Measurements from ENCODE around the gene KCNJ6. TPM values are rescaled to one million over a fixed set of nuclear protein-coding genes. Genes with fewer than 3 reads are reported as not detected.
A peak's percentile ranks its signal among the peaks of the same experiment; 100 is the strongest.

The KCNJ6 gene
- total RNA-seq, 1 experiment from 2014 or later = not detected

DNA sequence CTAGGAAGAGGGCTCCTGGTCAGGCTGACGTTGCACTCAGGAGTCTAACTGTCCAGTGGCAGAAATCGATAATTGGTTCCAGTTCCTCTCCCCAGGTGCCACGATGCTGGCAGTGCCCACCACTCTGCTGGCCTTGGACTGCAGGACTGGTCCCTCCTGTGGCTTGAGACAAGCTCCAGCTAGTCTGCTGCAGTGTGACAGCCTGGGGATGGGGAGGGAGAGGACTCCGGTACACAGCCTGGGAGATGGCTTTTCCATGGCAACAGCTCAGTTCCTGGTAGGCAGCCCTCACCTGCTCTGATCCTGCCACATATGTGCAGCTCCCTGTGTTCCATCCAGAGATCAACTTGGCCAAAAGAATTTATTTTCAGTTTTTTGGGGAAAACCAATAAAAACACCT, 239.3 kb downstream of the KCNJ6 start (continued):
- no peak for TF ChIP-seq REST (IDR thresholded peaks at IDR 0.05; ENCODE audit: low read depth)

- POLR2A ChIA-PET = no interaction called here
- intact Hi-C loops (cut with micrococcal nuclease) = no loop called here
Measured at GRCh38 chr21:37675202-37675801, 241.0 kb downstream of the KCNJ6 start.

More at GRCh38 chr21:37675202-37675801, 241.0 kb downstream of the KCNJ6 start:
- TF ChIP-seq CTCF (IDR thresholded peaks at IDR 0.05 in 2 of 3, conservative IDR thresholded peaks at IDR 0.05 in 1 of 3; ENCODE audit: borderline replicate concordance in 1 of 3, insufficient read depth in 1 of 3, low read depth in 2 of 3, low read length in 2 of 3) (peak; percentile 48 to 96 (median 95); a peak in 5 of 6 replicates), ZNF274 (IDR thresholded peaks at IDR 0.05; ENCODE audit: low read depth, low read length) (no peak), SRF (IDR thresholded peaks at IDR 0.05; ENCODE audit: low read depth) (no peak), RAD21 (IDR thresholded peaks at IDR 0.05; ENCODE audit: low read depth) (peak; percentile 51)
- TF ChIP-seq, protein P1, sequence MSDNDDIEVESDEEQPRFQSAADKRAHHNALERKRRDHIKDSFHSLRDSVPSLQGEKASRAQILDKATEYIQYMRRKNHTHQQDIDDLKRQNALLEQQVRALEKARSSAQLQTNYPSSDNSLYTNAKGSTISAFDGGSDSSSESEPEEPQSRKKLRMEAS (IDR thresholded peaks at IDR 0.05) = no peak
- ATAC-seq = peak; percentile 96
- ChIA-PET CTCF (interaction anchor here (0.9 to 1.8 kb wide), 12 partner anchors 12 to 805 kb away, joined by 3 to 9 read pairs (median 4); no protein-coding TSS in a partner anchor), RAD21 (ENCODE audit: low non-redundant PET in 1 of 2, low total read pairs in 2 of 2, uncharacterized antibody in 2 of 2, unreplicated experiment in 2 of 2) (no interaction called here)
- no TSS peak for BruUV-seq (replicated peaks)
- DNase-seq (ENCODE audit: low read depth, low spot score) = peak; percentile 27
- peak overlapping the region; percentile 26 for H2AFZ ChIP-seq (ENCODE audit: low read depth, low read length, poor library complexity, severe bottlenecking)
- no peaks in the 10 kb centered on the region for H3K36me3 ChIP-seq (ENCODE audit: control insufficient read depth in 1 of 2, insufficient read depth in 2 of 2, low read length in 2 of 2)
- H3K4me3 ChIP-seq (replicated peaks in 1 of 2; ENCODE audit: low read depth in 1 of 2, low read length in 2 of 2) = no peak overlapping the region
- H3K9me2 ChIP-seq (ENCODE audit: insufficient read depth) = no peaks in the 10 kb centered on the region
- no peak overlapping the region for H3K9ac ChIP-seq (ENCODE audit: low read length)
- H3K79me2 ChIP-seq (ENCODE audit: insufficient read depth, low read length) = no peaks in the 10 kb centered on the region
- H3K27ac ChIP-seq (ENCODE audit: low read depth, low read length) = no peak overlapping the region
- peaks cover 0 to 8% of the 10 kb centered on the region in 2 experiments; a peak in 1 of 4 replicates for H3K4me1 ChIP-seq (ENCODE audit: control insufficient read depth in 1 of 2, insufficient read depth in 2 of 2, low read length in 2 of 2)
- no peaks in the 10 kb centered on the region for H3K9me3 ChIP-seq (ENCODE audit: control insufficient read depth in 1 of 2, insufficient read depth in 1 of 2, low read depth in 1 of 2, low read length in 2 of 2)
- H4K20me1 ChIP-seq (ENCODE audit: insufficient read depth) = no peaks in the 10 kb centered on the region
- H3K4me2 ChIP-seq (ENCODE audit: low read length) = peak overlapping the region; percentile 49
- H3K27me3 ChIP-seq (ENCODE audit: insufficient read depth, low read length) = peaks cover 21% of the 10 kb centered on the region; the same call in 1 of the 2 replicates

Data from HCT116 (cell line).